ENCODE measurements around the gene LRRN4. TPM values are rescaled to one million over a fixed set of nuclear protein-coding genes. Genes with fewer than 3 reads are reported as not detected.

The LRRN4 gene
- under 1 TPM in 1 of 2 experiments, not detected in 1; 0.09 TPM for total RNA-seq

DNA sequence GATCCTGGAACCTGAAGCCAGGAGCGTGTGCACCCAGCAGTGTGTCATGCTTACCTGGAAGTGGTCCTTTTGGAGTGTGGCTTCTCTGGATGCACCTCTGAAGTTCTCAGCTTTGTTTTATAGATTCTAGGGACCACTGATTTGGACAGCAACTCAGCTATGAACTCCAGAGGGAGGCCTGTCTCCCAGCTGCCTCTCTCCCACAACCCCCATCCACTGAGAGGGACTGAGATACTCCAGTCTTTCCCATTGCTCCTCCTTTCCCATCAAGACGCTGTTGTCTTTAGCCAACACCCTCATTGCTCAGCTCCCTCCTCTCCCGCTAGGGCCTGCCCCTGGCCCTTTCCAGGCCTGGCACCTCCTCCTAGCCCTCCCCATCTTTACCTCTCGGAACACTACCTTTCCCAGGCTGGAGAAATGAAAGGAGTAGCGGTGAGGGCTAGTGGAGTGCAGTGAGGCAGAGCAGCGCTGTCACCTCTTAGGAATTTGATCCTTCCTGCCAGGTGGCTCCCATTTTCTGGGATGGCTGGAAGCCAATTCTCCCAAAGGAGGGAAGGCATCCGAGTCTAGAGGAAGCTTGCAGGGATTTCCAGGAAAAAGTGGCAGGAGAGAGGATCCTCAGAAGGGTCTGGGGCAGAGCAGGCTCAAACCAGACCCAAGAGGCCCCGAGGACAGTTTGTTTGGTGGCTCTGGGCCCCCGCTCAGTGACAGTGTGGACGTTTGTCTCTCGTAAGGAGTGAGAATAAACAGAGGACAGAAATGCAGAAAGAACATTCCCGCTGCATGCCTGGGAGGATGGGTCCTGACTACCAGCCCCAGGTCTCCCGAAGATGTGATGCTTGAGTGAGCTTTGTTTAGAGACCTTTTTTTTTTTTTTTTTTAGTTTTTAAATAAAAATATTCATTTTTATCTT is at the start of gene LRRN4:
Gene LRRN4, minus strand, starts transcription at position 285 of the 913 bp plus-strand sequence. CDS start 1,261 bp downstream, outside the sequence.
- ChIA-PET CTCF (interaction anchor here (1.0 kb wide), 1 partner anchor 17 kb away, joined by 4 read pairs; no protein-coding TSS in a partner anchor), POLR2A (no interaction called here)
- Mint-ChIP-seq H3K27ac (no peak within 1 kb of the TSS), H3K4me3 (no peak within 1 kb of the TSS), H3K9me3 (ENCODE audit: low read depth) (no peaks in the 10 kb centered on the region), H3K4me1 (no peaks in the 10 kb centered on the region), H3K36me3 (ENCODE audit: low read depth) (no peaks in the 10 kb centered on the region), H3K27me3 (peaks cover 31% of the 10 kb centered on the region)
- intact Hi-C loops (cut with DNase I, micrococcal nuclease) = no loop called here
- no peak for ATAC-seq
- no peak for DNase-seq

DNA sequence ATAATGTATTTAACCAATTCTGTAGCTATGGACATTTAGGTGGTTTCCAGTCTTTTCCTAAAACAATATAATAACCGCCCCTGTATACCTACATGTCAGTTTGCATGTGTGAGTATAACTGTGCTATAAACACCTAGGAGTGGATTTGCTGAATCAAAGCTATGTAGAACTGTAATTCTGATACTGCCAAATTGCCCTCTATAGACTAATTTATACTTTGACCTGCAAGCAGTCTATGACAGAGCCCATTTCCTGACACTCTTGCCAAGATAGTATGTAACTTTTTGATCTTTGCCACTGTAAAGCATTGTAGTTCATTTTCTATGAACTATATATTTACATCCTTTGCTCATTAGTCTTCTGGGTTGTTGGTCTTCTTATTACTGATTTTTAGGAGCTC is 49.4 kb upstream of the LRRN4 start:
- Mint-ChIP-seq H3K27ac (no peak overlapping the region), H3K9me3 (ENCODE audit: low read depth) (no peaks in the 10 kb centered on the region), H3K4me1 (no peaks in the 10 kb centered on the region), H3K4me3 (no peak overlapping the region), H3K36me3 (ENCODE audit: low read depth) (no peaks in the 10 kb centered on the region), H3K27me3 (peaks cover 4% of the 10 kb centered on the region)
- POLR2A ChIA-PET = interaction anchor here (0.5 kb wide), 1 partner anchor 167 kb away, joined by 5 read pairs; no protein-coding TSS in a partner anchor
- CTCF ChIA-PET = no interaction called here
- DNase-seq (no peak), ATAC-seq (no peak)
- intact Hi-C loops (cut with DNase I, micrococcal nuclease) = no loop called here

DNA sequence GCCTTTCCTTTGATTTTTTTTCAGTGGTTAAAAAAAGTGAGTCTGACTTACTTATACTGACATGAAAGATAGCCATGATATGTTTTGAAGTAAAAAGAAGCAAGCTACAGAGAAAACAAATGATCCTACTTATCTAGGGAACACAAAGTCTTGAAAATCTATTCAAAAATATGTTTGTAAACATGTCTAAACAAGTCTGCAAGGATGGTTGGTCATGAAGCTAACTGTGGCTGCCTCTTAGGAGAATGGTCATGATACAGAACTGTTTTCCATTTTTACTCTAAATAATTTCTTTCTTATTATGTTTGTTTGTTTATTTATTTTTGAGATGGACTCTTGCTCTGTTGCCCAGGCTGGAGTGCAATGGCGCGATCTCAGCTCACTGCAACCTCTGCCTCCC is 47.5 kb upstream of the LRRN4 start:
- POLR2A ChIA-PET = no interaction called here
- Mint-ChIP-seq H3K9me3 (ENCODE audit: low read depth) (no peaks in the 10 kb centered on the region), H3K4me3 (no peak overlapping the region), H3K27ac (no peak overlapping the region), H3K27me3 (peaks cover 4% of the 10 kb centered on the region), H3K36me3 (ENCODE audit: low read depth) (no peaks in the 10 kb centered on the region), H3K4me1 (no peaks in the 10 kb centered on the region)
- CTCF ChIA-PET = interaction anchor here (1.0 kb wide), 1 partner anchor 26 kb away, joined by 3 read pairs; no protein-coding TSS in a partner anchor
- ATAC-seq (no peak), DNase-seq (no peak)
- intact Hi-C loops (cut with DNase I, micrococcal nuclease) = no loop called here

DNA sequence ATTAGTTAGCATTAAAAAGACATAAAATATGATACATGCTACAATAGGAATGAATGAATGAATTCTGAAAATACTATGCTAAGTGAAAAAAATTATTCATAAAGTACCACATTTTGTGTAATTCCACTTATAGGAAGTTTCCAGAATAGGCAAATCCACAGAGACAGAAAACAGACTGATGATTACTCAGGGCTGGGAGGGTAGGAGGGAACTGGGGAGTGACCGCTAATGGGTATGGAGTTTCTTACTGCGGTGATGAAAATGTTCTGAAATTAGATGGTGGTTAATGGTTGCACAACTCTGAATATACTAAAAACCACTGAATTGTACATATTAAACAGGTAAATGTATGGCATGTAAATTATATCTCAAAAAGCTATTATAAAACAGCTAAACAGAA is 46.4 kb upstream of the LRRN4 start:
- CTCF ChIA-PET = no interaction called here
- H3K27ac Mint-ChIP-seq = no peak overlapping the region
- intact Hi-C loops (cut with DNase I, micrococcal nuclease) = no loop called here
- H3K27me3 Mint-ChIP-seq = peaks cover 4% of the 10 kb centered on the region
- no peak overlapping the region for H3K4me3 Mint-ChIP-seq
- H3K9me3 Mint-ChIP-seq (ENCODE audit: low read depth) = no peaks in the 10 kb centered on the region
- DNase-seq = no peak
- no peak for ATAC-seq
- H3K36me3 Mint-ChIP-seq (ENCODE audit: low read depth) = no peaks in the 10 kb centered on the region
- no peaks in the 10 kb centered on the region for H3K4me1 Mint-ChIP-seq
- POLR2A ChIA-PET = interaction anchor here (0.6 kb wide), 1 partner anchor 27 kb away, joined by 6 read pairs; no protein-coding TSS in a partner anchor

DNA sequence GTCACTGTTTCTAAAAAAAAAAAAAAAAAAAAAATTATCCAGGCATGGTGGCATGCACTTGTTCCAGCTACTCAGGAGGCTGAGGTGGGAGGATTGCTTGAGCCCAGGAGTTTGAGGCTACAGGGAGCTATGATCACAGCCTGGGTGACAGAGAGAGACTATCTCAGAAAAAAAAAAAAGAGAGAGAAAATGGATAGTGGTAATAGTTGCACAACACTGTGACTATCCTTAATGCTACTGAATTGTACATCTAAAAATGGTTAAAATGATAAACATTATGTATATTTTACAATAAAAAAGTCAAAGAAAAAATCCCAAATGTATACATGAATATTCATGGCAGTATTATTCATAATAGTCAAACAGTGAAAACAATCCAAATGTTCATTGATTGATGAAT is 46.0 kb upstream of the LRRN4 start:
- H3K4me3 Mint-ChIP-seq = no peak overlapping the region
- no peak overlapping the region for H3K27ac Mint-ChIP-seq
- H3K36me3 Mint-ChIP-seq (ENCODE audit: low read depth) = no peaks in the 10 kb centered on the region
- ChIA-PET POLR2A (interaction anchor here (0.6 kb wide), 1 partner anchor 28 kb away, joined by 6 read pairs; no protein-coding TSS in a partner anchor), CTCF (no interaction called here)
- DNase-seq = no peak
- no peaks in the 10 kb centered on the region for H3K4me1 Mint-ChIP-seq
- no peaks in the 10 kb centered on the region for H3K9me3 Mint-ChIP-seq (ENCODE audit: low read depth)
- no peak for ATAC-seq
- H3K27me3 Mint-ChIP-seq = peaks cover 4% of the 10 kb centered on the region
- intact Hi-C loops (cut with DNase I, micrococcal nuclease) = no loop called here

DNA sequence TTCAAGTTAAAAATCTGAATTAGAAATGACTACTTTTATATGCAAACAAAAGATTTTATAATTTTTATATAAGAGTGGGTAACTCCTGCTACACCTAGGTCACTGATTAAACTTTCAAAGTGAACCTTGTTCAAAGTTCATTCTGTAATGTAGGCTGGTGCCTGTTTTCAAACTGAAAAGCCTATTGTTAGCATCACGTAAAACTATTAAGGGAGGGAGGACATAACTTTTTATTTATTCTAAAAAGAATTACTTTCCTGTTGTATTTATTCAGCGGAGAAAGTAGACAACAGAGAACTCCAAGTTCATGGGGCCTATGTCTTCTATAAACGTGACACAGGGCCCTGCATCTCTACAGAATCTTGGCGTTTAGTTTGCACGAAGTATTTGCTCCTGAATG is 41.5 kb upstream of the LRRN4 start:
- no peaks in the 10 kb centered on the region for H3K36me3 Mint-ChIP-seq (ENCODE audit: low read depth)
- no peaks in the 10 kb centered on the region for H3K4me1 Mint-ChIP-seq
- no peak overlapping the region for H3K4me3 Mint-ChIP-seq
- CTCF ChIA-PET = no interaction called here
- peaks cover 5% of the 10 kb centered on the region for H3K27me3 Mint-ChIP-seq
- ATAC-seq (no peak), DNase-seq (no peak)
- intact Hi-C loops (cut with DNase I, micrococcal nuclease) = no loop called here
- no peaks in the 10 kb centered on the region for H3K9me3 Mint-ChIP-seq (ENCODE audit: low read depth)
- POLR2A ChIA-PET = no interaction called here
- no peak overlapping the region for H3K27ac Mint-ChIP-seq

DNA sequence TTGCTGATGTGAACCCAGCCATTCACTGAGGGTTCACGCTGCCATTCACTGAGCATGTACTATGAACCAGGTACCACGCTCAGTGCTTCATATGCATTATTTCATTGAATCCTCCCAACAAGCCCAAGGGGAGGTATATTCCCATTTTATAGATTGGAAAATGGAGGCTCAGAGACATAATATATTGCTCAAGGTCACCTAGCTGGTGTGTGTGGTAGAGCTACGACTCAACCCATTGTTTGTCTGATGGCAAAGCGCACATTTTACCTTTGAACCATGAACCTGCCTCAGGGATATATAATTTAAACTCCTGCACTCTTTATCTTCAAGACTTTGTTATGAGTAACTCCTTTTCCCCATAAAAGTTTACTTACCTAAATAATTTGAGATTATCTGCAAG is 40.7 kb upstream of the LRRN4 start:
- Mint-ChIP-seq H3K4me3 (no peak overlapping the region), H3K4me1 (no peaks in the 10 kb centered on the region), H3K27ac (no peak overlapping the region), H3K9me3 (ENCODE audit: low read depth) (no peaks in the 10 kb centered on the region), H3K36me3 (ENCODE audit: low read depth) (no peaks in the 10 kb centered on the region), H3K27me3 (peaks cover 6% of the 10 kb centered on the region)
- POLR2A ChIA-PET = no interaction called here
- DNase-seq (no peak), ATAC-seq (no peak)
- intact Hi-C loops (cut with DNase I, micrococcal nuclease) = no loop called here
- CTCF ChIA-PET = no interaction called here

DNA sequence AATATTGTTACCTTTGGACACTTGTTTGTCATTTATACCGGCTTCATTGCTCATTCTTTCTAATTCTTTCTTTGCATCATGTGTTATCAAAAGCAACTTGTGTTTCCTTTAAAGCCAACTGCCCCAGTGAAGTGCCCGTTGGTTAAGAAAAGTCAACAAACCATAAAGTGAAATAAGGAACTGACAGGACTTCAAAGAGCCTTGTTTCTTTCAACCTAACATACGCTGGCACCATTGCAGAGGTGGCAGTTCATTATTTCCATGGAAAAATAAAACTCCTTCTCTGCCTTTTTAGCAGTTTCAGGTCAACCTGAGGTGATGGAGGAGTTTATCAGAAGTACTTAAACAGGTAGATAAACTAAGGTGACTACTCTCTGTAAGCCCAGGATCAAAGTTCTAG is 40.2 kb upstream of the LRRN4 start:
- CTCF ChIA-PET = no interaction called here
- intact Hi-C loops (cut with DNase I, micrococcal nuclease) = no loop called here

DNA sequence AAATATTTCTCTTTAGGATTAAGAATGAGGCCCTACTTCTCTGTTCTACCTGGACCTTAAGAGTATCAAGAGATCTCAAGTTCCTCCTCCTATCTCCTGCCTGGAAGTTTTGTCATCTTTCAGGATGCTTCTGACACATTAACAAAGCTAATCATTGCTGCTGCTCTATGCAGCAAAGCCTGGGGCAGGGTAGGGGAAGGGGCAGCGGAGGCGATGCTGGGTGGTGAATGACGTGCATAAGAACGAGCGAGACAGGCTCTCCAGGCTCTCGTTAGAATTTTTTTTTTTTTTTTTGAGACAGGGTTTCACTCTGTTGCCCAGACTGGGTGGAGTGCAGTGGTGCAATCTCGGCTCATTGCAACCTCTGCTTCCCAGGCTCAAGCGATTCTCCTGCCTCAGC is 37.8 kb upstream of the LRRN4 start:
- no peak for ATAC-seq
- no peaks in the 10 kb centered on the region for H3K36me3 Mint-ChIP-seq (ENCODE audit: low read depth)
- POLR2A ChIA-PET = no interaction called here

More for the DNA sequence above, 40.2 kb upstream of the LRRN4 start:
- Mint-ChIP-seq H3K27ac (no peak overlapping the region), H3K9me3 (ENCODE audit: low read depth) (no peaks in the 10 kb centered on the region), H3K36me3 (ENCODE audit: low read depth) (no peaks in the 10 kb centered on the region), H3K4me3 (no peak overlapping the region), H3K4me1 (no peaks in the 10 kb centered on the region), H3K27me3 (peaks cover 6% of the 10 kb centered on the region)
- POLR2A ChIA-PET = no interaction called here
- no peak for DNase-seq
- ATAC-seq = no peak

DNA sequence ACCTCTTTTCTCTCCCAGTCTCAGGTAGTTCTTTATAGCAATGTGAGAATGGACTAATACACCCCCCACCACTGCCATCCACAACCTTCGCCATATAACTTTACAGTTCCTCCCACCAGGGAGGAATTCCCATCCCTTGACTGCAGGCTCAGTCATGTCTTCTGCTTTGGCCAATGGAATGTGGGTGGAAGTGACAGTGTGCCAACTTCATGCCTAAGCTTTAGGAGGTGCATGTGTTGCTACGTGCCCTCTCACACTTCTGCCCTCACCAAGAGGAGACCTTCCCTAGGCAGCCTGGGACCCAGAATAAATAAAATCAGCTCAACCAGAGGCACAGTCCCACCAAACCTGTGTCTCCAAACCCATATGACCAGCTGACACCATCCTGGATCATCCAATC is 33.0 kb upstream of the LRRN4 start:
- H3K27ac Mint-ChIP-seq = no peak overlapping the region
- no peaks in the 10 kb centered on the region for H3K9me3 Mint-ChIP-seq (ENCODE audit: low read depth)

More for the DNA sequence above, 37.8 kb upstream of the LRRN4 start:
- Mint-ChIP-seq H3K27ac (no peak overlapping the region), H3K4me3 (no peak overlapping the region), H3K4me1 (no peaks in the 10 kb centered on the region), H3K9me3 (ENCODE audit: low read depth) (no peaks in the 10 kb centered on the region), H3K27me3 (peaks cover 9% of the 10 kb centered on the region)
- no peak for DNase-seq
- intact Hi-C loops (cut with DNase I, micrococcal nuclease) = no loop called here
- CTCF ChIA-PET = interaction anchor here (0.6 kb wide), 1 partner anchor 36 kb away, joined by 3 read pairs; no protein-coding TSS in a partner anchor

DNA sequence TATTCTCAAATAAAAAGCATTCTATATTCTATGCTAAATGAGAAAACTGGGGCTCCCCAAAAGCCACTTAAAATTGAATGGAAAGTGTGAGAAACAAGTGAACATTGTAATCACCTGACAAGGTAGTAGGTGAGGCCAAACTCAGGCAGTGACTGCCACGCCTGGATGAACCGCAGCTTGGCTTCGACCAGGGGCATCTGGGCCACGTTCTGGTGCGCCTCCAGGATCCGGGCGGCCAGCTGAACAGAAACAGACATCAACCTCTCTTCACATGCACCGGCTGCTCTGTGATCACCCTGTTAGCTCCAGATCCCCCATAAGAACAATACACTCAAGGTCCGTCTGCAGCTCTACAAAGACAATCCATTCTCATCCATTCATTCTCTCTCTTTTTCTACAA is 30.1 kb upstream of the LRRN4 start:
- Mint-ChIP-seq H3K36me3 (ENCODE audit: low read depth) (no peaks in the 10 kb centered on the region), H3K27ac (no peak overlapping the region), H3K27me3 (peaks cover 2% of the 10 kb centered on the region), H3K4me1 (no peaks in the 10 kb centered on the region), H3K9me3 (ENCODE audit: low read depth) (no peaks in the 10 kb centered on the region), H3K4me3 (no peak overlapping the region)
- intact Hi-C loops (cut with DNase I, micrococcal nuclease) = no loop called here
- ATAC-seq = no peak
- CTCF ChIA-PET = no interaction called here
- no peak for DNase-seq
- POLR2A ChIA-PET = no interaction called here

More for the DNA sequence above, 33.0 kb upstream of the LRRN4 start:
- Mint-ChIP-seq H3K27me3 (peaks cover 6% of the 10 kb centered on the region), H3K36me3 (ENCODE audit: low read depth) (no peaks in the 10 kb centered on the region), H3K4me3 (no peak overlapping the region), H3K4me1 (no peaks in the 10 kb centered on the region)
- intact Hi-C loops (cut with DNase I, micrococcal nuclease) = no loop called here
- ATAC-seq = no peak
- ChIA-PET CTCF (interaction anchor here (0.6 kb wide), 1 partner anchor 10 kb away, joined by 4 read pairs; no protein-coding TSS in a partner anchor), POLR2A (no interaction called here)
- DNase-seq = no peak

DNA sequence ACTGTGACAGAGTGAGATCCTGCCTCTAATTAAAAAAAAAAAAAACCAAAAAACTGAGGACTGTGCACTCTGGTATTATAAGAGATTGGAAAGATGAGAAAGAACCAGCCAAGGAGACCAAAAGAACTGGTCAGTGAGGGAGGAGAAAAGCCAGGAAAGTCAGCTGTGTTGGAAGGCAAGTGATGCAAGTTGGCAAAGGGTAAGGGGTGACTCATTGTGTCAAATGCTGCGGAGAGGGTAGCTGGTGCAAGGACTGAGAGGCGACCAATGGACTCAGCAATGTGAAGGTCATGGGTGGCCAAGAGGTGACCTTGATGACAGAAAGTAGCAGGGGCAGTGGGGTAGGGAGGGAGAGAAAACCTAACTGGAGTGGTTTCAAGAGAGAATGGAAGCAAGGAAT is 27.4 kb upstream of the LRRN4 start:
- H3K9me3 Mint-ChIP-seq (ENCODE audit: low read depth) = no peaks in the 10 kb centered on the region
- no peaks in the 10 kb centered on the region for H3K36me3 Mint-ChIP-seq (ENCODE audit: low read depth)
- POLR2A ChIA-PET = no interaction called here
- no peak overlapping the region for H3K4me3 Mint-ChIP-seq
- DNase-seq = no peak
- no peaks in the 10 kb centered on the region for H3K4me1 Mint-ChIP-seq
- no peaks in the 10 kb centered on the region for H3K27me3 Mint-ChIP-seq
- intact Hi-C loops (cut with DNase I, micrococcal nuclease) = no loop called here
- H3K27ac Mint-ChIP-seq = no peak overlapping the region
- ATAC-seq = no peak
- CTCF ChIA-PET = interaction anchor here (0.7 kb wide), 1 partner anchor 74 kb away, joined by 3 read pairs; no protein-coding TSS in a partner anchor
